GM12874 (cell line): ENCODE results near the gene SMIM20.

Source experiments
- TF ChIP-seq, protein P1 (sequence below): IDR thresholded peaks from 2 replicates; pipeline ENCODE4 v1.5.1; 2011; ENCODE audit warnings: low read depth, mild to moderate bottlenecking, control low read depth, low read length, moderate library complexity; ENCODE audit not compliant: insufficient read depth

The SMIM20 gene

DNA sequence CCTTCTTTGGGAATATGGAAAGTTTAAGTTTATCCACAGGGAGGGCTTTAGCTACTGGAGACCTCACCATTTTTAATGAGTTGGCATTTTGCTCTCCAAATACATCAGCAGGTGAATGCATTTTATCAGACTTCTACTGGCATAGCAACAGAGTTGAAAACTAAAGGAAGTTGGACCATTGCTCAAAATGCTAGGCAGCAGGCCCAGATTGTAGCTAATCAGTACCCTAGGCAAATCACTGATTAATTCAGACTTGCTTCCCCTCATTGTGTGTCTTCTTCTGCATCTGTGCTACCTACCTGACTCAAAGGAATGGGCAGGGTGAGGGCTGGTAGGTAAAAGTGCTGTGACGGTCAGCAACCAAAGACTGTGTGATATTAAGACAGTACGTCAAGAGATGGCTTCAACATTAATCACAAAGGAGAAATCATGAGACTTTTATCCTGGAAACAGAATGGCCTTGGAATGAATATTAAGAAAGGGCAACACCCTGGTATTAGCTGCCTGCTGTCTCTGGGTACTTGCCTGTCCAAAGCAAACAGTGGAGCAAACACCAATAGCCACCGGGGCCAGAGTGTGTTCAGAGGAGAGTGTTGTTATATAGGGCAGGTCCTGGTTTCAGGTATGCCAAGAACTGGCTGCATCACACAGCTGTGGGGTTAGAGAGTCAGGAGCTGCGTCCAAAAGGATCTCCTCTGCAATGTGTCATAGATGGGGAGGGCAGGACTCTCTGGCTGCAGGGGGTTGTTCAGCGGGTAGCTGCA is 17.1 kb upstream of the SMIM20 start:
- TF ChIP-seq, protein P1, sequence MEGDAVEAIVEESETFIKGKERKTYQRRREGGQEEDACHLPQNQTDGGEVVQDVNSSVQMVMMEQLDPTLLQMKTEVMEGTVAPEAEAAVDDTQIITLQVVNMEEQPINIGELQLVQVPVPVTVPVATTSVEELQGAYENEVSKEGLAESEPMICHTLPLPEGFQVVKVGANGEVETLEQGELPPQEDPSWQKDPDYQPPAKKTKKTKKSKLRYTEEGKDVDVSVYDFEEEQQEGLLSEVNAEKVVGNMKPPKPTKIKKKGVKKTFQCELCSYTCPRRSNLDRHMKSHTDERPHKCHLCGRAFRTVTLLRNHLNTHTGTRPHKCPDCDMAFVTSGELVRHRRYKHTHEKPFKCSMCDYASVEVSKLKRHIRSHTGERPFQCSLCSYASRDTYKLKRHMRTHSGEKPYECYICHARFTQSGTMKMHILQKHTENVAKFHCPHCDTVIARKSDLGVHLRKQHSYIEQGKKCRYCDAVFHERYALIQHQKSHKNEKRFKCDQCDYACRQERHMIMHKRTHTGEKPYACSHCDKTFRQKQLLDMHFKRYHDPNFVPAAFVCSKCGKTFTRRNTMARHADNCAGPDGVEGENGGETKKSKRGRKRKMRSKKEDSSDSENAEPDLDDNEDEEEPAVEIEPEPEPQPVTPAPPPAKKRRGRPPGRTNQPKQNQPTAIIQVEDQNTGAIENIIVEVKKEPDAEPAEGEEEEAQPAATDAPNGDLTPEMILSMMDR = no peak

DNA sequence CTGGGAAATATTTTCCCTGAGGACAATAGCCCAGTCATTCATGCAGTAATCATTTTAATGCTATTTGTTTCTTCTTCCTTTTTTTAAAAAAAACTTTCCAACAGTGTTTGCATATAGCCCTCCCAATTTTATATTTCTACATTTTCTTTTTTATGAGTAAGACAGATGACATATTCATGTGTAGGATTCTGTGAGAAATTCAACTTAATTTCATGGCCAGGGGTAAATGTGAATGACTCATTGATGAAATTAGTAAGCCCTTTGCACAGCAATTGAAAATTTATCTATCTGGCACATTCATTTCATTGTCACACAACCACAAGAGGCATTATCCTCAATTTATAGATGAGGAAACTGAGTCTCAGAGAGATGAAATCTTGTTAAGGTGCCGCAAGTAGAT is 13.7 kb upstream of the SMIM20 start:
- TF ChIP-seq, protein P1 = no peak

DNA sequence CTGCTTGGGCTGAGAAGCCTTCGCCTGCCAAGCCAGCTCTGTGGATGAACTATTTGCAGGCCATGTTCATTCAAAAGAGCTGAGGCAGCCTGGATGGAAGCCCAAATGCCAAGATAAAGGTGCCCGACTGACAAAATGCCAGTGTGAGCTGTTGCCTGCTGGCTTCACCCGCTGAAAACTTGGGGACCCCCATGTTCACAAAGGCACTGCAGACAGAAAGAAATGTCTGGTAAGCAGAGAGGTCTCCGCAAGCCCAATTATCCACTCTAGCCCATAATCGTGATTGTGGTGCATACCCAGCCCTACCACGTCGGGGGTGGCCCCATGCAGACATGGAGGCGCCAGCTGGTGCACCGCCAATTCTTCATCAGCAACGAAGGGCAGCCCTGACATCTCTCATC is 13.0 kb upstream of the SMIM20 start:
- TF ChIP-seq, protein P1 = no peak

DNA sequence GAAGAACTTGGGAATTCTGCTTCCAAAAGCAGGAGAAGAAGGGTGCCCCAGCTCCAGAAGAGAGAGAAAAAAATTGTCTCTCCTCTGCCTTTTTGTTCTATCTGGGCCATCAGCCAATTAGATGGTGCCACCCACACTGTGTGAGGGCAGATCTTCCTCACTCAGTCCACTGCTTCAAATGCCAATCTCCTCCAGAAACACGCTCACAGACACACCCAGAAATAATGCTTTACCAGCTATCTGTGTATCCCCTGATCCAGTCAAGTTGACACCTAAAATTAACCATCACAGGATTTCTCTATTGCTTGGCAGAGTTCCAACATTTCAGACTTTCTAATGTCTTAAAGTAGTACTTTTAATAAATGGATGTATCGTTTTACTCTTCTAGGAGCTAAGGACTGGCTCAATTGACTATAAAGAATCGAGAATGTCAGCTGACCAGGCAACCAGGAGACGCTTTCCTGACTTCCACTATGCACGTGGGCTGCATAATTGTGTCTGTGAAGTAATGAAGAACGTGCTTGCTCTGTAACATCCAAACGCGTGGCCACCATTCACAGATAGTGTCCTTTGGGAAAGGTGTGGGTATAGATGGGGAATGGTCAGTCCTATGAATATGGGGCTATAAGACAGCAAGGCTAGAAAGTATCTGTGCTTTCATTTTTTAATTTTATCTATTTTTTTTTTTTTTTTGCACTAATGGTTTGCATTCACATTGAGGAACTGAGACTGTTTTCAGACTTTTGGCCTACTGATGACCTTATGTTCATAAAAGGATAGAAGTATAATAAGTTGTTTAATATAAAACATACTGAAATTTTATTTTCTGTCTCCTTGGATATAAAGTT is 9.9 kb upstream of the SMIM20 start:
- TF ChIP-seq, protein P1 = no peak

DNA sequence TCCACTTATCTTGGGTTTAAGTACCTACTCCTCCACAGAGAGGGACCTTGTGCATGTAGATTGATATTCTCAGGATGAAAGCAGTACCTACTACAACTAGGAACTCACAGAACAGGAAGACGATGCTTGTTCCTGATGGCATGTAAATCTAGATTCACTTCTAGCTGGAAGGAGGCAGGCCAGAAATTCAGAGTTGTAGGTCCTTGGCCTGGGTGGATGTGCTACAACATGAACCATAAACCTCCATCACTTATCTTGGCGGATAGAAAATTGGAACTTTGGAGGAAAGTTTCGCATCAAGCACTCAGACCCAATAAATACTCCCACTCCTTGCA is 9.3 kb upstream of the SMIM20 start:
- TF ChIP-seq, protein P1 = no peak

DNA sequence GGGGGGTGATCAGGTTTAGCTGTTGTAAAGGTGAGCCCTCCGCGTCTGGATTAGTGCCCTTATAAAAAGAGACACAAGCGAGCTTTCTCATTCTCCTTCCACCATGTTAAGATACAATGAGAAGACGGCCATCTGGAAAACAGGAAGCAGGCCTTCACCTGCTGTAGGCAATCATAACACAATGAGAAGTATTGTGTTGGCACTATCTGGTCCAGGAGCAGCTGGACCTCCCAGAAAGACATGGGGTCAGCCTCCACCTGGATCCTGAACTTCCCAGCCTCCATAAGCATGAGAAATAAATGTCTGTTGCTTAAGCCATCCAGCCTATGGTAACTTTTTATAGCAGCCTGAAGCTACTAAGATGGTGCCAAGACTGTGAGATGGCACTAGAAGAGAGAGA is 8.6 kb upstream of the SMIM20 start:
- TF ChIP-seq, protein P1 = no peak

DNA sequence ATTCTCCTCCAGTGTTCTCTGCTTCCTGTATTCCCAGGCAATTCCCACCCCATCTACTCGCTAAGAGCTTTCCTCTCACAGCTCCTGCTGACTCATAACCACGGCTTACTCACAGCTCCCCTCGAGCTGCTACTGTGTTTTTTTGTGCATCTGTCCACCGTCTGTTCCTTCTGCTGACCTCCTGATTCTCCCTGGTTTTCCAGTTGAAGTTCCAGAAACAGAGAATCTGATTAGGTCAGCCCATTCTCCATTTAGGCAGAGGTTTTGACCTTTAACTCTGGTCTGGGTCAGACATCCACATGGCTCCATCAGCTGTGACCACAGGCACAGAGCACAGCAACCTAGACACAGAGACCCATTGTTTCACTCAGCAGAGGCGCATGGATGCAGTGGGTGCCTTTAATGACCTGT is 5.5 kb upstream of the SMIM20 start:
- TF ChIP-seq, protein P1 = no peak
